Amniotic epithelial cell (primary cell): Measurements from ENCODE around the gene CXCR2.
"Not testable (repeated sequence)": the region's sequence is repeated elsewhere in the genome, so short reads cannot be mapped to it uniquely, and the experiment has no call there.

Experiments
- DNase-seq: peaks from one replicate; pipeline ENCODE4 v3.0.0-alpha.2; 2010; ENCODE audit warnings: low read depth

The CXCR2 gene

DNA sequence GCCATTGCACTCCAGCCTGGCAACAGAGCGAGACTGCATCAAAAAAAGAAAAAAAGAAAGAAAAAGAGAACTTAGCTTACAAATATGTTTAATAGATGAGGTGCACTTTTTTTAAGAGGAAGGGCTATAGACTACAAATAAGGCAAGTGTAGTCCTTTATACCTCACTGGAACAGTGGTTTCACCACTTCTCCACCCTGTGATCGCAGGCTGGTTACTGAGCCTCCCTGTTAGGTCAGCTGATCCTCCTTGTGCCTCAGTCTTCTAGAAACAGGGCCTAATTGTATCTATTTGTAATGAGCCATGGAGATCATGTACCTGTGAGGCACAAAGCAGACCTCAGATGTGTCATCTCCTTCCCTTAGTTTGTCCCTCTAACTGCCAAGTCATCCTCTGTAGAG lies 4.5 kb downstream of the CXCR2 start:
- no peak for DNase-seq

DNA sequence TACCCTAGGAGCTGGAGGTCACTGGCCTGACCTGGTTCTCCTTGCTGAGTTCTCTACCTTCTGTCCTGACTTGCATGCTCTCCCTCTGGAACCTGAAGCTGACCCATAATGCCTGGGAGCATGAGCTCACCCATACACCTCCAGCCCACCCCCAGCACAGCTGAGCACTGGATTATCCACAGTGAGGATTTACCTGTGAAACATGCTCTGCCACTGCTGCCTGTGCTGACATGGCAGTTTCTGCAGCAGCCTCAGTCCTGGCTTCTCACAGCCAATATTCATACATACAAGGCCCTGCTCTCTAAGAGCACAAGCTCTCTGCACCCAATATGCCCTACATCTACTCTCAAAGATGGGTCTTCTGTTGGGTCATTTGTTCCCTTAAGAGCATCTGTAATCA lies 5.0 kb downstream of the CXCR2 start:
- no peak for DNase-seq

- DNase-seq = no peak
These were observed 11.7 kb downstream of the CXCR2 start for GRCh38 chr2:218137514-218137913.

- DNase-seq = no peak
These were observed 12.2 kb downstream of the CXCR2 start for GRCh38 chr2:218138047-218138446.

GRCh38 chr2:218145124-218145523 lies 19.3 kb downstream of the CXCR2 start:
- DNase-seq = peak; percentile 77

- peak; percentile 38 for DNase-seq
These were observed 20.2 kb downstream of the CXCR2 start for GRCh38 chr2:218146056-218146455.

DNA sequence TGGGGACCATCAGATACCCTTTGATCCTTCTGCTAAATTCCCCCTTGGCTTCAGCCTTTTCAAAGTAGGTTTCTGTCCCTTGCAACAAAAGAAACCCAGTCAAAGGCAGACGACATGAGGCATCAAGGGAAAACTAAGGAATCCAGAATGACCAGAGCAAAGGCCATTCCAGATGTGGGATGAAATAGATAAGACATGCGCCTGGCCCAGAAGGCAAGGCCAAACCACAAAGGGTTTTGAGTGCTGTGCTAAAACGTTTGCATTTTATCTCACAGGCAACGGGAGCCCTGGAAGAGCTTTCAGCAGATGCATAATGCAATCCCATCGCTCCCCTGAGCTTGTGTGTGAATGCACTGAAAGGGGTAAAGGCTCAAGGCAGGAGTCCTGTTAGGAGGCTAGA lies 23.3 kb downstream of the CXCR2 start:
- DNase-seq = peak; percentile 29

GRCh38 chr2:218149848-218150440 lies 24.1 kb downstream of the CXCR2 start:
- DNase-seq = no peak

GRCh38 chr2:218152172-218152571 lies 26.3 kb downstream of the CXCR2 start:
- no peak for DNase-seq

- no peak for DNase-seq
These were observed 26.9 kb downstream of the CXCR2 start for GRCh38 chr2:218152777-218153176.

DNA sequence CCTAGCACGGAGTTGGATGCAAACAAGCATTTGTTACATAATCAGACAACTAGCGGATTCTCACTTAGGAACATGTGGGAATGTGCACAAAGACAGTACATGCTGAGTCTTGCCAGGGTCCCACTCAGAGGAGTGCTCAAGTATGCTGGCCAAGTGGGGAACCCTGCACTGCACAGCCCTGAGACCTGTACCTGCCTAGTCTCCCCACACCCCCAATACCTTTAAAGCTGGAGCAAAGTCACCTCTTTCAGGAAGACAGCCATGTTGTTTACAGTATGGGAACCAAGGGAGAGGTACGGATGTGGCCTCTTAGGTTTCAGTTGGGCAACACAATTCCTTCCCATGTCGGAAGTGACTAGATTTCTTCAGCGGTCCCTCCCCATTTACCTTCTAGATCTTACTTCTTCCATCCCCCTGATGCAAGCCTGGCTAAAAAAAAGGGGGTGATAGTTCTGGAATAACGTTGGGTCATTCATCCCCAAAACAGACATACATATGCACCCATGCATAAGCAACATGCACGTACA lies 30.2 kb downstream of the CXCR2 start:
- DNase-seq = no peak

- DNase-seq = no peak
These were observed 35.8 kb downstream of the CXCR2 start for GRCh38 chr2:218161644-218162043.

DNA sequence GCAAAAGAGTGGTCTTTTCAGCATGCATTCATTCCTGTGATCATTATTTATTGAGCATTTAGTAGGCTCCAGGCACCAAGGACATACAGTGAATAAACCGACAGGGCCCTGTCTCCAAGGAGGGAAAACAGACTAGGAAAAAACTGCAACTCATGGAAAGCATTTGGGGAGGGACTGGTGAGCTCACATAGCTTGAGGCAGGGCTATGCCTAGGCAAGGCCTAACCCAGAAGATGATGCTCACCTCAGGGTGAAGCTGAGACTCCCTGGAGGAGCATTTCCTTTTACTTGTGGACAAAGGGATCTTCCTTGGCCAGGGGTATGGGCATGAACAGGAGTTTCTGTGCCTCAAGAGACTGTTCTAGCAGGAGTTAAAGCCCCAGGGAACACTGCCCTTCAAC lies 37.0 kb downstream of the CXCR2 start:
- DNase-seq = no peak

- DNase-seq = no peak
These were observed 41.0 kb downstream of the CXCR2 start, which contains the start of gene CXCR1 for GRCh38 chr2:218166791-218167190. Gene CXCR1, minus strand, starts transcription at chr2:218166962. Its CDS starts 1,751 bp downstream, at chr2:218165211.

DNA sequence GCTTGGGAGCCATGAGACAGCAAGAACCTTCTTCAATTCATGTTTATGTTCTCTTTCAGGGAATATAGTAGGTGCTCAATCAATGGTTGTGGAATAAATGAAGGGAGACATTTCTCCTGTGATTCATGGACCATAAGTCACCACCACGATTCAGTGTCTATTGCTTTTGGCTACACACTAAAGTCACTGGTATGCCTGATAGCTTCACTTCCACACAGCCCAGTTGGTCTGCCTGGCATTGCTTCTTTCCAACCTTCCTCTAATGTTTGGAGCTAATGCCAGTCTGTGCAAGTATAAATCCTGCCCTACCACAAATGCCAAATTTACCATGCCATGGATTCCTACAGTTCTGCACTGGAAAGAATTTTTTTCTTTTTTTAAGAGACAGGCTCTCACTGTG lies 42.2 kb downstream of the CXCR2 start:
- no peak for DNase-seq

- DNase-seq = peak; percentile 41
These were observed 43.0 kb downstream of the CXCR2 start for GRCh38 chr2:218168635-218169462.

- peak; percentile 68 for DNase-seq
These were observed 44.1 kb downstream of the CXCR2 start for GRCh38 chr2:218169757-218170546.

GRCh38 chr2:218171744-218172143 lies 45.9 kb downstream of the CXCR2 start:
- not testable (repeated sequence) for DNase-seq

GRCh38 chr2:218172845-218173244 lies 47.0 kb downstream of the CXCR2 start:
- DNase-seq = no peak

DNA sequence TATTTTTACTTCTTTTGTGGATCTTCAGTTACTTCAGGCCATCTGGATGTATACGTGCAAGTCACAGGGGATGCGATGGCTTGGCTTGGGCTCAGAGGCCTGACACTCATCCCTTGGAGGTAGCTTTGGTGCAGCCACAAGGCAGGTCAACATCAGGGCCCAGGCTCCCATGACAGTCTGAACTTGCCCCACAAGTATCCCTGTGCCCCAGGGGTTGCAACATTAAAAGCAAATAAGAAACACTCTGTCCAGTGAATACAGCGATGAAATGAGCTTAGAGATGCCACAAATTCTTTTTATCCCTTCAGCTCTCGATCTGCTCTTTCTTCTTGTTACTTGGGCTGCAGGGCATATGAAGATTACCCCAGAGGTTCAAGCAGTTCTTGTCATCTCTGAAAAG lies 54.0 kb downstream of the CXCR2 start:
- DNase-seq = no peak

- peak; percentile 42 for DNase-seq
These were observed 54.8 kb downstream of the CXCR2 start for GRCh38 chr2:218180467-218181114.

GRCh38 chr2:218184331-218184730 lies 58.5 kb downstream of the CXCR2 start:
- DNase-seq = no peak
